Stimulated activated naive CD4-positive, alpha-beta T cell treated with Interleukin-2 at 50 U/mL for 16 hours (primary cell): ENCODE measurements around the gene SIRT3.

Source experiments
- DNase-seq: peaks from one replicate; lab custom pipeline; 2025; lab: John Stamatoyannopoulos, UW

Gene SIRT3

GRCh38 chr11:215581-216037 lies 20.5 kb downstream of the SIRT3 start:
- no peak for DNase-seq

DNA sequence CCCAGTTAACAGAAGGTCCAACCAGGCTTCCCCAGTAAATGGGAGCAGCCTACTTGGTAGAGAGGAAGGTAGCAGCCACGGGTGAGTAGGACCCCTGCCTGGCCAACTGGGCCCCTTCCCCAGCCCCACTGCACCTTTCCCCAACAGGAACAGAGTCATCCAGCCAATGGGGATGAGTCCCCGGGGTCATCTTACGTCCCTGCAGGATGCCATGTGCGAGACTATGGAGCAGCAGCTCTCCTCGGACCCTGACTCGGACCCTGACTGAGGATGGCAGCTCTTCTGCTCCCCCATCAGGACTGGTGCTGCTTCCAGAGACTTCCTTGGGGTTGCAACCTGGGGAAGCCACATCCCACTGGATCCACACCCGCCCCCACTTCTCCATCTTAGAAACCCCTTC lies 22.1 kb downstream of the SIRT3 start:
- DNase-seq, result no peak

GRCh38 chr11:213111-213510 lies 23.0 kb downstream of the SIRT3 start:
- no peak for DNase-seq

- DNase-seq, result no peak
These were observed 23.7 kb downstream of the SIRT3 start for GRCh38 chr11:212150-213100.

DNA sequence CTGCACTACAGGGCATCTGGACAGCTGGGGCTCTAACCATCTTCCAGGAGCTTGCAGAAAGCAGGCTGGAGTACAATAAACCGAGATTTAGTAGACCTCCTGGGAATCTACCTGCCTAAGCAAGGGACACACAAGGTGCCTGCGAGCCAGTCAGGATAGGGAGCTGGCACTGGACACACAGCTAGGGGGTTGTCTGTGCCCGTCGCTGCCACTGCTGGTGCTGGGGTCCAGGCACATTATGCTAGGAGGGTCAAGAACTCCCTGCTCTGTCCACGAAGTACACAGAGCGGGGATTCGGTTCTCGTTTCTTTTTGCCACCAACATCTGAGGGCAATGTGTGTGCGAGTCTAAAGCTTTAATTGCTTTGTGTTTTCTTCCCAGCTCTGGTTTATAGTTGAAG lies 24.4 kb downstream of the SIRT3 start:
- DNase-seq, result no peak

GRCh38 chr11:211295-211694 lies 24.8 kb downstream of the SIRT3 start:
- no peak for DNase-seq

GRCh38 chr11:210803-211180 lies 25.4 kb downstream of the SIRT3 start:
- no peak for DNase-seq

DNA sequence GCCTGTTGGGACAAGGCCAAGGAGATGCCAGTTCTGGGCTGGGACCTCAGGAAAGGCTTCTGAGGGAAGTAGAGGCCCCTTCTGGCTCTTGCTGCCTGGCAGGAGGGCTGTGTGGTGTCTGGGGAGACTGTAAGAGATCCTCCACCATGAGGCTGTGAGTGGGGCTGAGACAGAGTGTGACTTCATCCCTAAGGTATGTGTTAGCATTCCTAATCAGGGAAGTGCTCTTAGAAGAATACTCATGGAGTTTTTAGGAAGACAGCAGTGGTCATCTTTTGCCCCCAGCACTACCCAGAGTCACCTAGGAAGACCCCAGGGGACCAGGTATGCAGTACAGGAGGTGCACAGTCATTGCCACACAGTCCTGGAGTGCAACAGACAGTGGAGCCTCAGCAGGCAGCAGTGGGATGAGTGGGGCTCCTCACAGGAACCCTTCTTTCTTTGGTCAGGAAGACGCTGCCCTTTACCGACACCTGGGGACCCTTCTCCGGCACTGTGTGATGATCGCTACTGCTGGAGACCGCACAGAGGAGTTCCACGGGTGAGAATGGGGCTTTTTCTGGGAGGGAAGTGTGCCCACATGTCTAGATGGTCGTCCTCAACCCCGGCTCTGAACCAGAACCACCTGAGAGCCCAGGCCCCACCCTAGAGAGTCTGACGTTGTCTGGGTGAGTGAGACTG lies 25.9 kb downstream of the SIRT3 start:
- no peak for DNase-seq

DNA sequence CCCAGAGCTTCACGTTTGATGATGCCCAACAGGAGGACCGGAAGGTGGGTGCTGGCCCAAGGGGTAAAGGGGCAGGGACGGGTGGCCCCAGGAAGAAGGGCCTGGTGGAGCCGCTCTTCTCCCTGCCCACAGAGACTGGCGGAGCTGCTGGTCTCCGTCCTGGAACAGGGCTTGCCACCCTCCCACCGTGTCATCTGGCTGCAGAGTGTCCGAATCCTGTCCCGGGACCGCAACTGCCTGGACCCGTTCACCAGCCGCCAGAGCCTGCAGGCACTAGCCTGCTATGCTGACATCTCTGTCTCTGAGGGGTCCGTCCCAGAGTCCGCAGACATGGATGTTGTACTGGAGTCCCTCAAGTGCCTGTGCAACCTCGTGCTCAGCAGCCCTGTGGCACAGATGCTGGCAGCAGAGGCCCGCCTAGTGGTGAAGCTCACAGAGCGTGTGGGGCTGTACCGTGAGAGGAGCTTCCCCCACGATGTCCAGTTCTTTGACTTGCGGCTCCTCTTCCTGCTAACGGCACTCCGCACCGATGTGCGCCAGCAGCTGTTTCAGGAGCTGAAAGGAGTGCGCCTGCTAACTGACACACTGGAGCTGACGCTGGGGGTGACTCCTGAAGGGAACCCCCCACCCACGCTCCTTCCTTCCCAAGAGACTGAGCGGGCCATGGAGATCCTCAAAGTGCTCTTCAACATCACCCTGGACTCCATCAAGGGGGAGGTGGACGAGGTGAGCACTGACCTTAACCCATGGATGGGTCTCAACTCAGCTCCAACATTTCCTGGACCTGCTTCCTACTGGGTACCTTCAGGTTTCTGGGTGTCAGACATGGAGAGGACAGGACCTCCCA lies 26.6 kb downstream of the SIRT3 start:
- DNase-seq, result no peak

- no peak for DNase-seq
These were observed 27.3 kb downstream of the SIRT3 start for GRCh38 chr11:208917-209260.

GRCh38 chr11:208181-208916 lies 27.8 kb downstream of the SIRT3 start:
- DNase-seq, result peak; percentile 78

DNA sequence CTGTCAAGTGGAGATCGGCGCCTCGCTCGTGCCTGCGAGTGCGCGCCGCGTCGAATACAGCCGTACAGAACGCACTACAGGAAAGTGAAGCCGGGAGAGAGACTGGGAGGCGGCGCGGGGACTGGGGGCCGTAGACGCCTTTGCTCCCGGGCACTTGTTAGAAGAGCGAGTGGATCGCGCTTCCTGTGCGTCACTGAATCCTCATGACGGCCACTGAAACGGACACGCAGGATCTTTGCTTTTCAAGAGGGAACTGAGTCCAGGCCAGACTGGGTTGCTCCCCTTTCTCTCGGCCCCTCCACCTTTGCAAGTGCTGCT lies 28.3 kb downstream of the SIRT3 start:
- DNase-seq, result no peak

- DNase-seq, result peak; percentile 98
These were observed 28.8 kb downstream of the SIRT3 start, which contains the start of the genes BET1L and RIC8A for GRCh38 chr11:207208-207862. BET1L (minus strand) TSS chr11:207399; CDS start chr11:207321, 78 bp downstream. RIC8A (plus strand) TSS chr11:207708; CDS start chr11:208855, 1,147 bp downstream.

DNA sequence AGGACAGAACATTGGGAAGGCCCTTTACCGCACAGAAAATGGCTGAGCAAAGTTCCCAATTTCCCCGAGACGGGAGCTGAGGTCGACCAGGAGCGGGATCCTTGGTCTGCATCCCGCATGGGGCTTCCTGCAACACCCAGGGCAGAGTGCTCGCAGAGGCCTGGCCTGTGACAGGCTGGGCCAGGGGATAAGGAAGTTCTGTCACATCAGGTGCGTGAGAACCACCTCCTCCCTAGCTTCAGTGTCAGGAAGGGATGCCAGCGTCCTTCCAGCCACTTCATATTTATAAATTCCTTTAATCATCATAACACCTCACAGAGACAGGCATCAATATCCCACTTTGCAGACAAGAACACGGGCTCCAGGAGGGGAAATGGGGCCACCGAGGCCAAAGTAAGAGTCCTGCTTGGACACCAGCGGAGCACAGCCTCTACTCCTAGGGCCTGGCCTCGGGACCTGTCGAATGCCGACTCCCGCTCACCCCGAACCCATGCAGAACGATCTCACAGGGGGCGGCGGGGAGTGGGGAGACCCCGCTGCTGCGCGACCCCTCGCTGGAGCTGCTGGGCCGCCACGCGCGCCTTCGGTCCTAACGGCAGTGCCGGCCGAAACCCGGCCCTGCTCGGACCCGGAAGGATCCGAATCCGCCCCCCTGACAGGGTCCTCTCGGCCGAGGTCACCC lies 29.5 kb downstream of the SIRT3 start:
- no peak for DNase-seq

DNA sequence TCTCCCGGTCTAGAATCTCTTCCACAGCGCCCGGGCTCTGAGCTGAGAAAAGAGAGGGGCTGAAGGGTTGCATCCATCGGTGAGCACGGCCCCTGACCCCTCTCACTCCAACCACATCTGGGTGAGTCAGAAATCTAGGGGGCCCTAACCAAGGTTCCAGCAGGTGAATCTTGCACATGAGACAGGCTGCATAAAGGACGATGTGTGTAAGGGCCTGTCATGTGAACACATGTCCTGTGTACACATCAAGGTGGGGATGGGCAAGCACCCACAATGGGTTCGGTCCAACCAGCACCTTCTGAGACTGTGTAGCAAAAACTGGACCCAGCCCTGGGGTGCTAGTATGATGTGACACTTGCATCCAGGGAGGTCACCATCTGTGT lies 30.1 kb downstream of the SIRT3 start:
- DNase-seq, result no peak

- no peak for DNase-seq
These were observed 30.7 kb downstream of the SIRT3 start for GRCh38 chr11:205221-206001.

GRCh38 chr11:204587-205109 lies 31.5 kb downstream of the SIRT3 start:
- DNase-seq, result no peak

- no peak for DNase-seq
These were observed 32.1 kb downstream of the SIRT3 start for GRCh38 chr11:203945-204586.
